Measurements from ENCODE around the gene PNPLA8. TPM values are rescaled to one million over a fixed set of nuclear protein-coding genes. Genes with fewer than 3 reads are reported as not detected.
A peak's percentile ranks its signal among the peaks of the same experiment; 100 is the strongest.

PNPLA8 gene
- total and polyA plus RNA-seq, 2 of the 4 experiments (the other 2 are of a cell fraction) = 7.0 to 14.5 TPM

- Histone ChIP-seq H3K4me3 (ENCODE audit: insufficient read depth, low read depth, low read length) (no peak overlapping the region; the same call in 1 of the 2 replicates), H3K18ac (ENCODE audit: low read depth, low read length) (no peak overlapping the region), H3K4me1 (ENCODE audit: control insufficient read depth, insufficient read depth, low read length) (no peaks in the 10 kb centered on the region; the same call in 1 of the 2 replicates), H3K56ac (ENCODE audit: extremely low read depth, insufficient read depth, low read length) (no peak overlapping the region), H4K5ac (ENCODE audit: low read depth, low read length) (no peak overlapping the region), H4K20me1 (ENCODE audit: insufficient read depth, low read length) (no peaks in the 10 kb centered on the region), H3K23ac (ENCODE audit: low read depth, low read length) (no peak overlapping the region), H4K91ac (ENCODE audit: insufficient read depth, low read depth, low read length) (no peak overlapping the region), H4K8ac (ENCODE audit: low read depth in 2 of 2, low read length in 2 of 2) (no peak overlapping the region), H2AK9ac (replicated peaks; ENCODE audit: low read depth, low read length, poor library complexity) (no peak overlapping the region), H3K27me3 (ENCODE audit: control insufficient read depth, insufficient read depth, low read length) (peaks cover 50% of the 10 kb centered on the region), H3K79me1 (ENCODE audit: low read depth in 1 of 2, low read length in 2 of 2) (no peaks in the 10 kb centered on the region), H2AK5ac (ENCODE audit: low read depth, low read length) (no peak overlapping the region), H3K9me1 (ENCODE audit: insufficient read depth, low read length) (no peaks in the 10 kb centered on the region; the same call in 1 of the 2 replicates), H2BK20ac (ENCODE audit: low read depth, low read length) (no peak overlapping the region), H2AFZ (replicated peaks; ENCODE audit: low read length, poor library complexity) (no peak overlapping the region), H2BK5ac (ENCODE audit: low read depth, low read length, poor library complexity, severe bottlenecking) (no peak overlapping the region), H3K9ac (ENCODE audit: low read depth, low read length) (no peak overlapping the region), H3K14ac (replicated peaks; ENCODE audit: low read depth, low read length) (no peak overlapping the region), H3K27ac (ENCODE audit: insufficient read depth, low read length) (no peak overlapping the region), H3K4ac (ENCODE audit: low read depth, low read length) (no peak overlapping the region), H3K9me3 (ENCODE audit: control insufficient read depth, insufficient read depth, low read length) (no peaks in the 10 kb centered on the region), H3K4me2 (ENCODE audit: low read depth, low read length) (peak overlapping the region; percentile 89), H2BK15ac (ENCODE audit: low read depth, low read length) (no peak overlapping the region), H2BK120ac (ENCODE audit: low read depth, low read length) (no peak overlapping the region), H3K36me3 (ENCODE audit: control insufficient read depth, insufficient read depth, low read length) (no peaks in the 10 kb centered on the region)
- DNase-seq = no peak
- ChIA-PET POLR2A (ENCODE audit: unreplicated experiment) (no interaction called here), CTCF (interaction anchor here (0.8 to 1.3 kb wide), 3 partner anchors 19 to 49 kb away, joined by 3 to 4 read pairs (median 3); no protein-coding TSS in a partner anchor)
- in situ Hi-C loops (cut with MboI; ENCODE audit: low sequenced_read_pairs) (no loop called here), dilution Hi-C loops (cut with HindIII; ENCODE audit: low sequenced_read_pairs, unreplicated experiment) (no loop called here), intact Hi-C loops (cut with micrococcal nuclease) (loop anchor here (2.0 kb wide), 1 partner anchor 43 kb away; no protein-coding TSS in a partner anchor)
- WGBS, 2 experiments (ENCODE audit: extremely low coverage in 2 of 2, insufficient read length in 1 of 2) = no CpG with 5 or more reads among the region's 4 CpGs
- no peak; the same call in 1 of the 2 replicates for ATAC-seq (ENCODE audit: low read depth)
- BruUV-seq (replicated peaks) = no TSS peak
- TF ChIP-seq MAFK (IDR thresholded peaks at IDR 0.05; ENCODE audit: low read depth, low read length) (no peak), SMC3 (IDR thresholded peaks at IDR 0.05; ENCODE audit: low read depth, low read length) (no peak), BHLHE40 (IDR thresholded peaks at IDR 0.05; ENCODE audit: low read depth, low read length) (no peak), RAD21 (IDR thresholded peaks at IDR 0.05; ENCODE audit: low read length) (no peak), RCOR1 (IDR thresholded peaks at IDR 0.05; ENCODE audit: insufficient replicate concordance, low read length) (no peak), MXI1 (IDR thresholded peaks at IDR 0.05; ENCODE audit: borderline replicate concordance, low read depth, low read length) (no peak), MAZ (IDR thresholded peaks at IDR 0.05; ENCODE audit: borderline replicate concordance, low read depth, low read length) (no peak), CEBPB (IDR thresholded peaks at IDR 0.05; ENCODE audit: low read depth, low read length) (no peak), FOS (IDR thresholded peaks at IDR 0.05; ENCODE audit: low read depth, low read length) (no peak), USF2 (IDR thresholded peaks at IDR 0.05; ENCODE audit: low read depth, low read length) (no peak), NFE2L2 (IDR thresholded peaks at IDR 0.05; ENCODE audit: low read depth, low read length) (no peak), RFX5 (IDR thresholded peaks at IDR 0.05; ENCODE audit: low read depth, low read length) (no peak), CTCF (conservative IDR thresholded peaks at IDR 0.05; ENCODE audit: low read depth, low read length) (no peak)
Observed at GRCh38 chr7:108454317-108454673, 71.6 kb downstream of the PNPLA8 start.

Measured in IMR-90 (cell line).